Endothelial cell of umbilical vein (primary cell): ENCODE data around the gene HK1. TPM values are rescaled to one million over a fixed set of nuclear protein-coding genes. Genes with fewer than 3 reads are reported as not detected.

Experiments used
- BruUV-seq: library from RNA; stranded (reverse); fragments of 400-500 nt; replicated peaks from 2 replicates; lab custom pipeline; 2021; lab: Mats Ljungman, UMichigan
- CTCF ChIA-PET: fragments of 300-600, 350-600 bp; sonication (Branson Sonifier 250); formaldehyde crosslinking; loops from one replicate; lab custom pipeline; 2021; ENCODE audit warnings: antibody characterized with exemption, inconsistent platforms; lab: Charles Lee
- POLR2A ChIA-PET: fragments of 300-600, 350-600 bp; sonication (Branson Sonifier 250); formaldehyde crosslinking; loops from one replicate; lab custom pipeline; 2021; ENCODE audit warnings: antibody characterized with exemption, inconsistent platforms; lab: Charles Lee
- DNase-seq: peaks from one replicate; pipeline ENCODE4 v3.0.0-alpha.2; 2011; ENCODE audit warnings: low read depth, low spot score
- FAIRE-seq: peaks from 2 replicates; lab custom pipeline; 2011; peaks lifted over from hg19 to GRCh38; lab: Jason Lieb, UNC
- H2AFZ ChIP-seq: 2 replicates; pipeline ENCODE4 v1.6.0; 2012; ENCODE audit warnings: low read depth, low read length, control low read depth, inconsistent platforms
- H3K27ac ChIP-seq: 2 replicates; pipeline ENCODE4 v1.5.1; 2011; ENCODE audit warnings: low read depth, mild to moderate bottlenecking, control low read depth, low read length, moderate library complexity; ENCODE audit not compliant: insufficient read depth
- H3K27me3 ChIP-seq, 2 experiments: 2 replicates each; pipeline versions ENCODE4 v1.6.0 to v1.6.1; 2011; ENCODE audit warnings: low read length in 2 of 2, mixed read lengths in 1 of 2; ENCODE audit not compliant: control insufficient read depth in 2 of 2, insufficient read depth in 2 of 2
- H3K36me3 ChIP-seq, 2 experiments: 2 replicates in 1 of 2; 3 replicates in 1 of 2; pipeline ENCODE4 v1.5.1; 2011; ENCODE audit warnings: low read length in 2 of 2, mild to moderate bottlenecking in 1 of 2, moderate library complexity in 1 of 2; ENCODE audit not compliant: control insufficient read depth in 2 of 2, insufficient read depth in 2 of 2; ENCODE audit errors: extremely low read depth in 1 of 2
- H3K4me1 ChIP-seq: 3 replicates; pipeline ENCODE4 v1.5.1; 2011; ENCODE audit warnings: mild to moderate bottlenecking, low read length; ENCODE audit not compliant: control insufficient read depth, insufficient read depth; ENCODE audit errors: extremely low read depth
- H3K4me2 ChIP-seq: 2 replicates; pipeline ENCODE4 v1.6.1; 2011; ENCODE audit warnings: low read length, control low read depth, mixed read lengths; ENCODE audit not compliant: insufficient read depth
- H3K4me3 ChIP-seq, 3 experiments: fragments of 200-600 bp in 1 of 3; sonication (generic), shearing (Covaris generic) in 1 of 3; replicated peaks in 1 of 3; 2 replicates each; pipeline ENCODE4 v1.5.1; 2011 to 2016; ENCODE audit warnings: control low read depth in 3 of 3, low read length in 3 of 3, mild to moderate bottlenecking in 2 of 3, inconsistent platforms in 1 of 3, low read depth in 1 of 3, moderate library complexity in 1 of 3; ENCODE audit not compliant: insufficient read depth in 1 of 3
- H3K79me2 ChIP-seq: 2 replicates; pipeline ENCODE4 v1.6.0; 2012; ENCODE audit warnings: low read length, inconsistent platforms; ENCODE audit not compliant: control insufficient read depth, insufficient read depth
- H3K9ac ChIP-seq: replicated peaks from 2 replicates; pipeline ENCODE3; 2011; ENCODE audit warnings: low read length, control low read depth; ENCODE audit not compliant: insufficient read depth; ENCODE audit errors: extremely low read depth
- H3K9me1 ChIP-seq: replicated peaks from 3 replicates; pipeline ENCODE4 v1.6.0; 2011; ENCODE audit warnings: mild to moderate bottlenecking, low read length; ENCODE audit not compliant: control insufficient read depth, insufficient read depth; ENCODE audit errors: extremely low read depth
- H3K9me3 ChIP-seq: replicated peaks from 2 replicates; pipeline ENCODE4 v1.5.1; 2012; ENCODE audit warnings: low read length, inconsistent platforms; ENCODE audit not compliant: control insufficient read depth, insufficient read depth
- H4K20me1 ChIP-seq: replicated peaks from 2 replicates; pipeline ENCODE3; 2011; ENCODE audit warnings: mild to moderate bottlenecking, low read length; ENCODE audit not compliant: control insufficient read depth, insufficient read depth; ENCODE audit errors: extremely low read depth
- EZH2 ChIP-seq: IDR thresholded peaks from 2 replicates; pipeline ENCODE4 v1.6.1; 2012; ENCODE audit warnings: borderline replicate concordance, low read depth, mild to moderate bottlenecking, moderate library complexity, low read length, inconsistent platforms; ENCODE audit not compliant: severe bottlenecking
- FOS ChIP-seq: IDR thresholded peaks from 2 replicates; pipeline ENCODE4 v1.6.1; 2011; ENCODE audit warnings: mild to moderate bottlenecking, low read length, moderate library complexity, borderline replicate concordance; ENCODE audit not compliant: insufficient read depth
- GATA2 ChIP-seq: IDR thresholded peaks from 2 replicates; pipeline ENCODE4 v1.7.0; 2011; ENCODE audit warnings: low read depth, mild to moderate bottlenecking, moderate library complexity, mixed read lengths, low read length; ENCODE audit not compliant: insufficient read length, insufficient read depth
- JUN ChIP-seq: IDR thresholded peaks from 2 replicates; pipeline ENCODE4 v1.6.1; 2011; ENCODE audit warnings: borderline replicate concordance, low read depth; ENCODE audit not compliant: insufficient read length, insufficient read depth
- MYC ChIP-seq: IDR thresholded peaks from one replicate; pipeline ENCODE4 v1.6.1; 2011; ENCODE audit warnings: mild to moderate bottlenecking, low read depth, low read length
- POLR2A ChIP-seq: IDR thresholded peaks from 2 replicates; pipeline ENCODE4 v1.6.1; 2012; ENCODE audit warnings: low read depth, mild to moderate bottlenecking, control low read depth, low read length
- POLR2AphosphoS5 ChIP-seq: IDR thresholded peaks from 2 replicates; pipeline ENCODE4 v1.6.1; 2012; ENCODE audit warnings: low read depth, mild to moderate bottlenecking, control low read depth, low read length, moderate library complexity; ENCODE audit not compliant: insufficient read depth
- dilution Hi-C: fragments of 300-500 bp; cut with MboI; formaldehyde crosslinking; loops from one replicate; pipeline ENCODE4 v1.15.0; 2019; ENCODE audit warnings: low sequenced_read_pairs; ENCODE audit not compliant: extremely low pct_ligation_motif_present
- intact Hi-C: fragments of 100-400 bp; cut with micrococcal nuclease; formaldehyde crosslinking; loops from one replicate; pipeline ENCODE4 v1.10.0; 2022
- polyA plus RNA-seq, 4 experiments: library from polyadenylated mRNA; depleted of rRNA in 3 of 4; stranded (reverse) in 3 of 4; unstranded in 1 of 4; fragments of >200 nt; gene quantifications; 2 replicates each; pipeline versions ENCODE4 v1.2.1 to v1.2.3, GENCODE V29; 2011 to 2012; ENCODE audit warnings: missing spikeins in 1 of 4
- total RNA-seq: library from RNA; stranded (reverse); gene quantifications from 2 replicates; pipeline ENCODE4 v1.2.3, GENCODE V29; 2021
- TF ChIP-seq, protein P1 (sequence below), 2 donors: IDR thresholded peaks; 1 replicate in 1 of 2; 2 replicates in 1 of 2; pipeline ENCODE4 v1.5.1; 2011; ENCODE audit warnings: low read length in 2 of 2, mild to moderate bottlenecking in 2 of 2, moderate library complexity in 2 of 2, control low read depth in 1 of 2, inconsistent platforms in 1 of 2, low read depth in 1 of 2; ENCODE audit not compliant: insufficient read depth in 1 of 2; ENCODE audit errors: extremely low read depth in 1 of 2
- TF ChIP-seq, protein P2 (sequence below): IDR thresholded peaks from 2 replicates; pipeline ENCODE4 v1.6.1; 2011; ENCODE audit not compliant: insufficient read depth, insufficient read length

HK1 gene
- total and polyA plus RNA-seq, 2 donors (not counting 3 experiments of a cell fraction or from before 2014, with no cell fraction given), result 50.8 to 121 TPM

- Histone ChIP-seq H2AFZ (peak overlapping the region; percentile 69), H3K9me1 (no peaks in the 10 kb centered on the region), H3K79me2 (no peaks in the 10 kb centered on the region), H3K4me2 (no peak overlapping the region), H3K36me3 (no peaks in the 10 kb centered on the region), H3K9ac (no peak overlapping the region), H4K20me1 (no peaks in the 10 kb centered on the region), H3K4me1 (peaks cover 8% of the 10 kb centered on the region), H3K27ac (no peak overlapping the region), H3K9me3 (no peaks in the 10 kb centered on the region), H3K27me3 (no peaks in the 10 kb centered on the region), H3K4me3 (no peak overlapping the region)
- dilution Hi-C loops, result no loop called here
- FAIRE-seq (peak; percentile 64), DNase-seq (peak; percentile 48)
- intact Hi-C loops, result no loop called here
- POLR2A ChIA-PET, result interaction anchor here (0.8 kb wide), 1 partner anchor 30 kb away, joined by 3 read pairs; no protein-coding TSS in a partner anchor
- BruUV-seq, result no TSS peak
- CTCF ChIA-PET, result interaction anchor here (0.6 to 4.3 kb wide), 5 partner anchors 13 to 450 kb away, joined by 3 to 16 read pairs (median 6); partner anchors contain the start of gene TSPAN15
- TF ChIP-seq POLR2A, result no peak
- TF ChIP-seq MYC, result no peak
- TF ChIP-seq, protein P1, sequence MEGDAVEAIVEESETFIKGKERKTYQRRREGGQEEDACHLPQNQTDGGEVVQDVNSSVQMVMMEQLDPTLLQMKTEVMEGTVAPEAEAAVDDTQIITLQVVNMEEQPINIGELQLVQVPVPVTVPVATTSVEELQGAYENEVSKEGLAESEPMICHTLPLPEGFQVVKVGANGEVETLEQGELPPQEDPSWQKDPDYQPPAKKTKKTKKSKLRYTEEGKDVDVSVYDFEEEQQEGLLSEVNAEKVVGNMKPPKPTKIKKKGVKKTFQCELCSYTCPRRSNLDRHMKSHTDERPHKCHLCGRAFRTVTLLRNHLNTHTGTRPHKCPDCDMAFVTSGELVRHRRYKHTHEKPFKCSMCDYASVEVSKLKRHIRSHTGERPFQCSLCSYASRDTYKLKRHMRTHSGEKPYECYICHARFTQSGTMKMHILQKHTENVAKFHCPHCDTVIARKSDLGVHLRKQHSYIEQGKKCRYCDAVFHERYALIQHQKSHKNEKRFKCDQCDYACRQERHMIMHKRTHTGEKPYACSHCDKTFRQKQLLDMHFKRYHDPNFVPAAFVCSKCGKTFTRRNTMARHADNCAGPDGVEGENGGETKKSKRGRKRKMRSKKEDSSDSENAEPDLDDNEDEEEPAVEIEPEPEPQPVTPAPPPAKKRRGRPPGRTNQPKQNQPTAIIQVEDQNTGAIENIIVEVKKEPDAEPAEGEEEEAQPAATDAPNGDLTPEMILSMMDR (IDR thresholded peaks at IDR 0.05; ENCODE audit: extremely low read depth in 1 of 2, insufficient read depth in 1 of 2, low read depth in 1 of 2, low read length in 2 of 2), result no peak
- no peak for TF ChIP-seq GATA2
- no peak for TF ChIP-seq POLR2AphosphoS5
- TF ChIP-seq, protein P2, sequence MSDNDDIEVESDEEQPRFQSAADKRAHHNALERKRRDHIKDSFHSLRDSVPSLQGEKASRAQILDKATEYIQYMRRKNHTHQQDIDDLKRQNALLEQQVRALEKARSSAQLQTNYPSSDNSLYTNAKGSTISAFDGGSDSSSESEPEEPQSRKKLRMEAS, result no peak
- TF ChIP-seq FOS, result no peak
- TF ChIP-seq EZH2, result no peak
- TF ChIP-seq JUN, result no peak
These were observed 155.9 kb downstream of the HK1 start for GRCh38 chr10:69434169-69434568.
